H1 (cell line): ENCODE data around the gene GPR137. TPM values are rescaled to one million over a fixed set of nuclear protein-coding genes. Genes with fewer than 3 reads are reported as not detected.

Experiments
- CTCF ChIA-PET: fragments of 300-600 bp; sonication (Branson Sonifier 250); formaldehyde crosslinking; loops from one replicate; lab custom pipeline; 2021; ENCODE audit not compliant: partially characterized antibody; lab: Charles Lee
- POLR2A ChIA-PET: fragments of 300-600 bp; sonication (Branson Sonifier 250); formaldehyde crosslinking; loops from one replicate; lab custom pipeline; 2021; ENCODE audit warnings: inconsistent platforms; ENCODE audit not compliant: partially characterized antibody; lab: Charles Lee
- DNase-seq, 2 experiments: peaks; one replicate each; pipeline versions ENCODE4 v3.0.0 to v3.0.0-alpha.2; 2010 to 2022; ENCODE audit warnings: low spot score in 2 of 2, low read depth in 1 of 2, mixed read lengths in 1 of 2
- FAIRE-seq: peaks from 2 replicates; lab custom pipeline; 2011; peaks lifted over from hg19 to GRCh38; lab: Jason Lieb, UNC
- H2AFZ ChIP-seq: 2 replicates; pipeline ENCODE4 v1.8.1; 2012; ENCODE audit warnings: low read length, inconsistent platforms
- H2AK5ac ChIP-seq: 2 replicates; pipeline ENCODE4 v1.6.1; 2013; ENCODE audit warnings: low read depth, low read length
- H2BK120ac ChIP-seq: replicated peaks from 2 replicates; pipeline ENCODE3; 2013; ENCODE audit warnings: low read depth, low read length, inconsistent platforms
- H2BK12ac ChIP-seq: 2 replicates; pipeline ENCODE4 v1.6.1; 2013; ENCODE audit warnings: low read depth, low read length
- H2BK15ac ChIP-seq: 2 replicates; pipeline ENCODE4 v1.6.1; 2013; ENCODE audit warnings: low read length
- H2BK20ac ChIP-seq: 2 replicates; pipeline ENCODE4 v1.6.1; 2013; ENCODE audit warnings: low read length
- H2BK5ac ChIP-seq: 2 replicates; pipeline ENCODE4 v1.6.1; 2013; ENCODE audit warnings: low read depth, low read length
- H3K14ac ChIP-seq: 2 replicates; pipeline ENCODE4 v1.6.1; 2013; ENCODE audit warnings: inconsistent platforms; ENCODE audit not compliant: insufficient read length
- H3K18ac ChIP-seq: 2 replicates; pipeline ENCODE4 v1.6.1; 2013; ENCODE audit warnings: low read length; ENCODE audit errors: extremely low read depth
- H3K23ac ChIP-seq: 2 replicates; pipeline ENCODE4 v1.6.1; 2013; ENCODE audit warnings: inconsistent platforms; ENCODE audit not compliant: insufficient read length
- H3K23me2 ChIP-seq: 2 replicates; pipeline ENCODE4 v1.6.1; 2013; ENCODE audit warnings: low read depth, low read length
- H3K27ac ChIP-seq: 2 replicates; pipeline ENCODE4 v1.6.1; 2011; ENCODE audit warnings: low read depth, low read length, inconsistent platforms
- H3K27me3 ChIP-seq, 4 experiments: replicated peaks in 1 of 4; 1 replicate in 1 of 4; 2 replicates in 3 of 4; pipeline versions ENCODE4 v1.6.1 to v1.8.1; 2011 to 2013; ENCODE audit warnings: low read length in 3 of 4, mild to moderate bottlenecking in 3 of 4, inconsistent platforms in 2 of 4, mixed read lengths in 2 of 4, moderate library complexity in 1 of 4; ENCODE audit not compliant: control insufficient read depth in 3 of 4, insufficient read depth in 3 of 4; ENCODE audit errors: extremely low read depth in 1 of 4
- H3K36me3 ChIP-seq, 4 experiments: 2 replicates each; pipeline versions ENCODE4 v1.6.1 to v1.8.1; 2011 to 2013; ENCODE audit warnings: mild to moderate bottlenecking in 4 of 4, low read length in 3 of 4, moderate library complexity in 2 of 4, control low read depth in 1 of 4, inconsistent platforms in 1 of 4; ENCODE audit not compliant: insufficient read depth in 4 of 4, control insufficient read depth in 2 of 4
- H3K4ac ChIP-seq: replicated peaks from 2 replicates; pipeline ENCODE3; 2013; ENCODE audit warnings: low read length, low read depth, mixed read lengths, inconsistent platforms; ENCODE audit not compliant: insufficient read length
- H3K4me1 ChIP-seq, 4 experiments: replicated peaks in 1 of 4; 1 replicate in 1 of 4; 2 replicates in 3 of 4; pipeline versions ENCODE4 v1.6.1 to v1.8.1; 2011 to 2013; ENCODE audit warnings: low read length in 3 of 4, inconsistent platforms in 2 of 4, mixed read lengths in 1 of 4; ENCODE audit not compliant: insufficient read depth in 4 of 4, control insufficient read depth in 3 of 4
- H3K4me2 ChIP-seq, 2 experiments: 2 replicates each; pipeline versions ENCODE4 v1.6.1 to v1.8.1; 2011 to 2013; ENCODE audit warnings: low read depth in 2 of 2, low read length in 2 of 2, control low read depth in 1 of 2, inconsistent platforms in 1 of 2, mild to moderate bottlenecking in 1 of 2; ENCODE audit not compliant: insufficient read depth in 1 of 2
- H3K4me3 ChIP-seq, 4 experiments: fragments of 200-600, 300-600 bp in 1 of 4; sonication (generic), shearing (Covaris generic), sonication (Bioruptor Twin) in 1 of 4; 2 replicates each; pipeline versions ENCODE4 v1.5.1 to v1.8.1; 2011 to 2016; ENCODE audit warnings: low read length in 4 of 4, low read depth in 3 of 4, control low read depth in 2 of 4, inconsistent platforms in 2 of 4, mild to moderate bottlenecking in 2 of 4, mixed read lengths in 1 of 4, moderate library complexity in 1 of 4; ENCODE audit not compliant: insufficient read depth in 2 of 4; ENCODE audit errors: extremely low read depth in 1 of 4
- H3K56ac ChIP-seq: replicated peaks from 2 replicates; pipeline ENCODE3; 2013; ENCODE audit warnings: low read depth, mild to moderate bottlenecking, mixed read lengths, low read length, inconsistent platforms; ENCODE audit not compliant: insufficient read length
- H3K79me1 ChIP-seq: 2 replicates; pipeline ENCODE4 v1.6.1; 2013; ENCODE audit warnings: low read depth, low read length, control low read depth
- H3K79me2 ChIP-seq, 2 experiments: 2 replicates each; pipeline versions ENCODE4 v1.6.1 to v1.8.1; 2012 to 2013; ENCODE audit warnings: low read length in 2 of 2, mild to moderate bottlenecking in 2 of 2, inconsistent platforms in 1 of 2; ENCODE audit not compliant: insufficient read depth in 2 of 2, control insufficient read depth in 1 of 2
- H3K9ac ChIP-seq, 4 experiments: replicated peaks in 1 of 4; 1 replicate in 1 of 4; 2 replicates in 3 of 4; pipeline versions ENCODE4 v1.6.1 to v1.8.1; 2011 to 2013; ENCODE audit warnings: low read depth in 3 of 4, low read length in 3 of 4, control low read depth in 2 of 4, mild to moderate bottlenecking in 2 of 4, moderate library complexity in 2 of 4, inconsistent platforms in 1 of 4; ENCODE audit errors: extremely low read depth in 1 of 4
- H3K9me3 ChIP-seq, 2 experiments: 2 replicates each; pipeline versions ENCODE4 v1.6.1 to v1.8.1; 2012 to 2013; ENCODE audit warnings: mild to moderate bottlenecking in 2 of 2, moderate library complexity in 2 of 2, control low read depth in 1 of 2, inconsistent platforms in 1 of 2, low read depth in 1 of 2, low read length in 1 of 2, mixed read lengths in 1 of 2; ENCODE audit not compliant: insufficient read depth in 2 of 2
- H4K20me1 ChIP-seq, 2 experiments: replicated peaks in 1 of 2; 2 replicates each; pipeline versions ENCODE3 to v1.8.1; 2011 to 2013; ENCODE audit warnings: inconsistent platforms in 2 of 2, low read length in 2 of 2, mild to moderate bottlenecking in 1 of 2; ENCODE audit not compliant: insufficient read depth in 2 of 2, control insufficient read depth in 1 of 2
- H4K5ac ChIP-seq: 2 replicates; pipeline ENCODE4 v1.6.1; 2013; ENCODE audit warnings: low read length, low read depth, mixed read lengths, inconsistent platforms; ENCODE audit not compliant: insufficient read length
- H4K8ac ChIP-seq: 2 replicates; pipeline ENCODE4 v1.8.0; 2013; ENCODE audit warnings: mild to moderate bottlenecking, moderate library complexity, low read length, inconsistent platforms; ENCODE audit not compliant: insufficient read depth; ENCODE audit errors: extremely low read depth
- H4K91ac ChIP-seq: replicated peaks from 2 replicates; pipeline ENCODE3; 2013; ENCODE audit warnings: low read length, mixed read lengths, inconsistent platforms; ENCODE audit not compliant: insufficient read length
- CTBP2 ChIP-seq: IDR thresholded peaks from 2 replicates; pipeline ENCODE4 v1.7.0; 2011; ENCODE audit warnings: borderline replicate concordance, mild to moderate bottlenecking, moderate library complexity, mixed read lengths, low read length; ENCODE audit not compliant: insufficient read depth, insufficient read length
- GTF2F1 ChIP-seq: IDR thresholded peaks from 2 replicates; pipeline ENCODE4 v1.6.1; 2012; ENCODE audit warnings: low read depth, low read length, improper control_type of control experiment, borderline replicate concordance
- KDM5A ChIP-seq: fragments of 200-600 bp; IDR thresholded peaks from 2 replicates; pipeline ENCODE4 v1.7.1; 2012; ENCODE audit warnings: mild to moderate bottlenecking, low read length, inconsistent platforms, mixed read lengths
- MAFK ChIP-seq: IDR thresholded peaks from 2 replicates; pipeline ENCODE4 v1.6.1; 2012; ENCODE audit warnings: low read depth, mild to moderate bottlenecking, improper control_type of control experiment, low read length
- NRF1 ChIP-seq: IDR thresholded peaks from 2 replicates; pipeline ENCODE4 v1.6.1; 2011; ENCODE audit warnings: mild to moderate bottlenecking, low read depth, low read length, improper control_type of control experiment
- POU5F1 ChIP-seq: IDR thresholded peaks from 2 replicates; pipeline ENCODE4 v1.6.1; 2011; ENCODE audit warnings: low read depth, mild to moderate bottlenecking, low read length, moderate library complexity
- SIN3A ChIP-seq, 2 experiments: IDR thresholded peaks in 1 of 2; conservative IDR thresholded peaks in 1 of 2; 2 replicates each; pipeline ENCODE4 v1.6.1; 2011 to 2012; ENCODE audit warnings: low read length in 2 of 2, improper control_type of control experiment in 1 of 2, low read depth in 1 of 2, mild to moderate bottlenecking in 1 of 2
- SP1 ChIP-seq: IDR thresholded peaks from 2 replicates; pipeline ENCODE4 v1.6.1; 2011; ENCODE audit warnings: low read depth, low read length
- SP2 ChIP-seq: IDR thresholded peaks from 2 replicates; pipeline ENCODE4 v1.6.1; 2012; ENCODE audit warnings: mild to moderate bottlenecking, low read length, inconsistent platforms
- TAF1 ChIP-seq: IDR thresholded peaks from 2 replicates; pipeline ENCODE4 v1.6.1; 2011; ENCODE audit warnings: mild to moderate bottlenecking, low read depth, low read length
- YY1 ChIP-seq: IDR thresholded peaks from 2 replicates; pipeline ENCODE4 v1.6.1; 2011; ENCODE audit warnings: low read depth, mild to moderate bottlenecking, low read length
- WGBS, 2 experiments: shearing (Covaris generic) in 1 of 2; methylation state at CpG; one replicate each; pipeline versions ENCODE4 v1.1.6 to v1.1.7; 2013 to 2015; ENCODE audit warnings: low lambda C conversion rate in 2 of 2, mixed read lengths in 2 of 2, inconsistent platforms in 1 of 2, low coverage in 1 of 2, missing lambda C conversion rate in 1 of 2; ENCODE audit not compliant: insufficient replicate concordance in 2 of 2, insufficient coverage in 1 of 2, insufficient read length in 1 of 2; ENCODE audit errors: extremely low coverage in 1 of 2, missing lambda C conversion rate in 1 of 2; 5-methylcytosine and 5-hydroxymethylcytosine counted together
- polyA plus RNA-seq, 7 experiments: library from polyadenylated mRNA; depleted of rRNA in 3 of 7; stranded (reverse) in 5 of 7; unstranded in 2 of 7; fragments of >200 nt in 5 of 7; fragments of 200-250 nt in 2 of 7; gene quantifications; 1 replicate in 5 of 7; 2 replicates in 1 of 7; 4 replicates in 1 of 7; pipeline versions ENCODE4 v1.2.1 to v1.2.3, GENCODE V29; 2011 to 2013; ENCODE audit warnings: missing spikeins in 2 of 7, mixed read lengths in 2 of 7
- total RNA-seq: library from RNA; stranded (reverse); fragmentation: NEBNext Ultra II Directional; extraction: Animal tissue kit (Norgen Biotek cat#: 25700); gene quantifications from 2 replicates; pipeline ENCODE4 v1.2.1, GENCODE V29; 2021

The GPR137 gene
- total and polyA plus RNA-seq, 2 of the 8 experiments (the other 6 are each of a cell fraction or from before 2014, with no cell fraction given) = 36.2 to 37.8 TPM

- Histone ChIP-seq H4K20me1 (peaks cover 6 to 15% of the 10 kb centered on the region in 2 experiments), H3K36me3 (peaks cover 0 to 8% (median 1%) of the 10 kb centered on the region in 4 experiments; a peak in 3 of 8 replicates), H3K27ac (peak overlapping the region; percentile 69; the same call in 1 of the 2 replicates), H3K56ac (peak overlapping the region; percentile 1), H2BK15ac (peak overlapping the region; percentile 97), H3K4me3 (peak overlapping the region in 2 of 4 experiments; percentile 5 to 63; a peak in 2 of 8 replicates), H3K9ac (no peak overlapping the region), H3K23ac (no peak overlapping the region), H3K79me1 (peaks cover 9% of the 10 kb centered on the region), H2BK120ac (peak overlapping the region; percentile 1), H3K4me1 (peaks cover 0 to 47% (median 35%) of the 10 kb centered on the region in 4 experiments; a peak in 6 of 7 replicates), H3K4ac (peak overlapping the region; percentile 10), H2BK20ac (peak overlapping the region; percentile 88), H4K91ac (peak overlapping the region; percentile 59), H3K79me2 (peaks cover 6 to 37% of the 10 kb centered on the region in 2 experiments; a peak in 3 of 4 replicates), H3K23me2 (peaks cover 20% of the 10 kb centered on the region), H3K9me3 (no peaks in the 10 kb centered on the region), H3K4me2 (peak overlapping the region; percentile 73 to 99), H3K27me3 (no peaks in the 10 kb centered on the region), H2BK12ac (peak overlapping the region; percentile 82; the same call in 1 of the 2 replicates), H3K14ac (no peak overlapping the region), H2BK5ac (peak overlapping the region; percentile 88; the same call in 1 of the 2 replicates), H4K5ac (peak overlapping the region; percentile 14), H3K18ac (peak overlapping the region; percentile 20), H2AFZ (no peak overlapping the region), H2AK5ac (peak overlapping the region; percentile 18; the same call in 1 of the 2 replicates), H4K8ac (no peak overlapping the region)
- no peak for FAIRE-seq
- no peak for TF ChIP-seq POU5F1
- no peak for TF ChIP-seq SP1
- TF ChIP-seq YY1 = no peak
- no peak for TF ChIP-seq SP2
- TF ChIP-seq NRF1 = no peak
- no peak for TF ChIP-seq TAF1
- TF ChIP-seq KDM5A = no peak
- TF ChIP-seq CTBP2 = no peak
- no peak for TF ChIP-seq GTF2F1
- no peak for TF ChIP-seq MAFK
- TF ChIP-seq SIN3A (conservative IDR thresholded peaks at IDR 0.05 in 1 of 2, IDR thresholded peaks at IDR 0.05 in 1 of 2; ENCODE audit: low read depth in 1 of 2, low read length in 2 of 2) = no peak
- CTCF ChIA-PET = interaction anchor here (0.5 to 10.0 kb wide), 10 partner anchors 12 to 104 kb away, joined by 3 to 102 read pairs (median 6); partner anchors contain the start of genes CATSPERZ, ESRRA and FERMT3
- WGBS, 2 experiments = 85% methylated on average over 4 of the region's 4 CpGs; no CpG with 5 or more reads in 1 of the 2 experiments
- peak in 1 of 2 experiments; percentile 58 for DNase-seq
- POLR2A ChIA-PET = interaction anchor here (0.7 to 13.1 kb wide), 13 partner anchors 6 to 69 kb away, joined by 3 to 352 read pairs (median 7); partner anchors contain the start of genes DNAJC4, ESRRA, FKBP2 and KCNK4
Observed at GRCh38 chr11:64249038-64249437, 36.6 kb upstream of the GPR137 start.
